Body of pancreas (tissue), 4 donors: ENCODE data around the gene ATP6V1G1. TPM values are rescaled to one million over a fixed set of nuclear protein-coding genes. Genes with fewer than 3 reads are reported as not detected.

Source experiments
- ATAC-seq: fragments of 150-250 bp; one replicate; pipeline ENCODE4 v1.9.1; 2016
- DNase-seq, 4 donors: peaks; one replicate each; pipeline ENCODE4 v3.0.0-alpha.2; 2019
- H3K27ac ChIP-seq, 4 donors: fragments of 200-600 bp; sonication (generic); 1 replicate in 3 of 4; 2 replicates in 1 of 4; pipeline versions ENCODE4 v1.5.1 to v1.6.1; 2016 to 2019; ENCODE audit warnings: mild to moderate bottlenecking in 1 of 4, mixed read lengths in 1 of 4, moderate library complexity in 1 of 4
- H3K27me3 ChIP-seq, 2 donors: fragments of 200-600 bp; sonication (generic); one replicate each; pipeline ENCODE4 v1.6.0; 2016; ENCODE audit warnings: mild to moderate bottlenecking in 1 of 2
- H3K36me3 ChIP-seq, 2 donors: fragments of 200-600 bp; sonication (generic); replicated peaks in 1 of 2; 2 replicates each; pipeline ENCODE4 v1.5.1; 2016; ENCODE audit warnings: low read depth in 2 of 2; ENCODE audit not compliant: insufficient read depth in 1 of 2
- H3K4me1 ChIP-seq: fragments of 200-600 bp; sonication (generic); one replicate; pipeline ENCODE4 v1.6.0; 2016
- H3K4me3 ChIP-seq, 2 donors: fragments of 200-600 bp; sonication (generic); 1 replicate in 1 of 2; 2 replicates in 1 of 2; pipeline ENCODE4 v1.5.1; 2016 to 2019
- H3K9me3 ChIP-seq, 3 donors: fragments of 200-600 bp; sonication (generic); 1 replicate in 2 of 3; 2 replicates in 1 of 3; pipeline ENCODE4 v1.5.1; 2016
- CTCF ChIP-seq, 7 experiments: fragments of 450-650 bp in 4 of 7; fragments of 200-600 bp in 3 of 7; sonication (generic) in 3 of 7; IDR thresholded peaks; one replicate each; pipeline ENCODE4 v1.5.1; 2016 to 2019; ENCODE audit warnings: antibody characterized with exemption in 7 of 7
- POLR2A ChIP-seq, 3 donors: fragments of 450-650 bp; IDR thresholded peaks; one replicate each; pipeline ENCODE4 v1.6.1; 2016; ENCODE audit warnings: antibody characterized with exemption in 3 of 3, mild to moderate bottlenecking in 2 of 3
- WGBS, 2 donors: methylation state at CpG; one replicate each; pipeline ENCODE4 v1.1.5; 2017; 5-methylcytosine and 5-hydroxymethylcytosine counted together
- intact Hi-C: fragments of 100-400 bp; cut with DNase I; formaldehyde crosslinking; loops from one replicate; pipeline ENCODE4 v1.15.1; 2023
- total RNA-seq, 2 donors: library from RNA; depleted of rRNA; stranded (reverse); fragments of >200 nt; gene quantifications; one replicate each; pipeline ENCODE4 v1.1.0, GENCODE V29; 2016

The ATP6V1G1 gene
- total RNA-seq, 2 donors from 2014 or later: 62.3 to 91.3 TPM

DNA sequence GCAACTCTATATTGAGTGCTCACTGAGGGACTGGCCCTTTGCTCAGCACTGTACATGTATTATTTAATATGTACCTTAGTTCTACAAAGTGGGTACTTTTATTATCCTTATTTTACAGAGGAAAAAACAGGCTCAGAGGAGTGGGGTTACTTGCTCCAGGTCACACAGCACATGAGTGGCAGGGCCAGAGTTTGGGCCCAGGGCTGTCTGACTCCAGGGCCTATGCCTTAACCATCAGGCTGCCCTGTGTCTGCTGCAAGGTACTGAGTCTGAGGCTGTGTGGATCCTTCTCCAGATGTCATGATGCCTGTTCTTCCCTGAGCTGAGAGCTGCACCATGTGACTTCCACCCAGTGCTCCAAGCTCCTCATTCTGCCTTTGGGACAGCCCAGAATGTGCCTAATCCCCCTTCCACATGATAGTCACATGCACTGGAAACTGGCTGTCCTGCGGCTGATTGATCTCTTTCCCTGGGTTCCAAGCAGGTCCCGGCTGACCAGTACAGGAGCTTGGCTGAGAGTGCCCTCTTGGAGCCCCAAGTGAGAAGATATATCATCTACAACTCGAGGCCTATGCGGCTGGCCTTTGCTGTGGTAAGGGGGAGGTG lies 38.9 kb downstream of the ATP6V1G1 start:
- DNase-seq (no peak), ATAC-seq (no peak)
- Histone ChIP-seq H3K27me3 (no peaks in the 10 kb centered on the region), H3K27ac (no peak overlapping the region), H3K4me1 (no peaks in the 10 kb centered on the region), H3K9me3 (no peaks in the 10 kb centered on the region), H3K36me3 (no peaks in the 10 kb centered on the region), H3K4me3 (no peak overlapping the region)
- 71 to 79% methylated on average over 2 to 4 of the region's 4 CpGs for WGBS, 2 donors
- intact Hi-C loops: no loop called here
- TF ChIP-seq CTCF (IDR thresholded peaks at IDR 0.05): no peak
- TF ChIP-seq POLR2A (IDR thresholded peaks at IDR 0.05): no peak

DNA sequence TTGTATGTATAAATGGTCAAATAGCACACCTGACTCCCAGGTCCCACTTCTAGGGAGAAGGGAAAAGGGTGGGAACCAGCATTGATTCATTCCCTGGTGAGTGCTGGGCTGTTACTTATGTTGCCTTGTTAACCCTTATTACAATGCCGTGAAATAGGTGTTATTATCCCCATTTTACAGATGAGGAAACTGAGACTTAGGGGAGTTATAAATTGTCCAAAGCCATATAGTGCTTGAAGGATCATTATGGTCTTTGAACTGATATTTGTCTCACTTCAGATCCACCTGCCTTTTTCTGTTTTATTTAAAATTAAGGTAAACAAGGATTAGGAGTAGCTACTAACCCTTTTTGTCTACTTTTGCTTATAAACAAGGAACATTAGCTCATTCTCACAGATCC lies 40.0 kb downstream of the ATP6V1G1 start:
- peaks cover 0 to under 1% of the 10 kb centered on the region in 2 donors for H3K36me3 ChIP-seq
- ATAC-seq (no peak), DNase-seq (no peak)
- WGBS, 2 donors: 85 to 100% methylated on average over 1 of the region's 1 CpG
- intact Hi-C loops: no loop called here
- no peak for TF ChIP-seq POLR2A (IDR thresholded peaks at IDR 0.05)
- no peak for TF ChIP-seq CTCF (IDR thresholded peaks at IDR 0.05)
- no peak overlapping the region for H3K4me3 ChIP-seq
- H3K27ac ChIP-seq: no peak overlapping the region
- no peaks in the 10 kb centered on the region for H3K4me1 ChIP-seq
- no peaks in the 10 kb centered on the region for H3K9me3 ChIP-seq
- no peaks in the 10 kb centered on the region for H3K27me3 ChIP-seq

- no peaks in the 10 kb centered on the region for H3K9me3 ChIP-seq
- H3K27ac ChIP-seq: no peak overlapping the region
- no peaks in the 10 kb centered on the region for H3K4me1 ChIP-seq
- H3K27me3 ChIP-seq: no peaks in the 10 kb centered on the region
- no peak overlapping the region for H3K4me3 ChIP-seq
- no peak for DNase-seq
- TF ChIP-seq POLR2A (IDR thresholded peaks at IDR 0.05) (no peak), CTCF (IDR thresholded peaks at IDR 0.05) (no peak)
- 81 to 83% methylated on average over 7 of the region's 7 CpGs for WGBS, 2 donors
- ATAC-seq: no peak
- H3K36me3 ChIP-seq: peaks cover 0 to 1% of the 10 kb centered on the region in 2 donors
- intact Hi-C loops: no loop called here
Observed at GRCh38 chr9:114629563-114630090, 42.1 kb downstream of the ATP6V1G1 start.

DNA sequence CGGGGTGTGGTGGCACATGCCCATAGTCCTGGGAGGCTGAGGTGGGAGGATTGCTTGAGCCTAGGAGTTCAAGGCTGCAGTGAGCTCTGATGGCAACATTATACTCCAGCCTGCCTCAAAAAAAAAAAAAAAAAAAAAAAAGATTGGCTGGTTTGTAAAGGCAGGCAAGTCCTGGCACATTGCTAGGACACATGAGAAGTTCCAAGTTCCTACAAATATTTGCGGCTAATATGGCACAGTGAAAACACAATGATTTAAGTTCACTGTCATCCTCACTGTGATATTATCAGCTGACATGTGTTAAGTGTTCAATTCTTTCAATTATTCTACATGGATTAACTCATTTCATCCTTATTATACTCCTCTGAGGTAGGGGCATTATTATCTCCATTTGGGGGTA lies 43.6 kb downstream of the ATP6V1G1 start:
- 25 to 44% methylated on average over 2 of the region's 2 CpGs for WGBS, 2 donors
- ATAC-seq: no peak
- Histone ChIP-seq H3K4me3 (no peak overlapping the region), H3K9me3 (no peaks in the 10 kb centered on the region), H3K36me3 (peaks cover 0 to 1% of the 10 kb centered on the region in 2 donors), H3K27ac (no peak overlapping the region), H3K4me1 (no peaks in the 10 kb centered on the region), H3K27me3 (no peaks in the 10 kb centered on the region)
- intact Hi-C loops: no loop called here
- TF ChIP-seq CTCF (IDR thresholded peaks at IDR 0.05) (no peak), POLR2A (IDR thresholded peaks at IDR 0.05) (no peak)
- DNase-seq: no peak
